ENCODE data around the gene ZNF488. TPM values are rescaled to one million over a fixed set of nuclear protein-coding genes. Genes with fewer than 3 reads are reported as not detected.

The ZNF488 gene
- total RNA-seq, 4 donors from 2014 or later, result 1.0 to 3.9 (median 2.3) TPM

- H3K27ac ChIP-seq, result no peak overlapping the region
- no peaks in the 10 kb centered on the region for H3K9me3 ChIP-seq
- H3K27me3 ChIP-seq, result no peaks in the 10 kb centered on the region
- peak in 1 of 2 donors; percentile 53 for DNase-seq (ENCODE audit: low spot score in 2 of 2)
- no peaks in the 10 kb centered on the region for H3K36me3 ChIP-seq
- WGBS, result 93% methylated on average over 22 of the region's 31 CpGs
- H3K4me1 ChIP-seq, result no peaks in the 10 kb centered on the region
- TF ChIP-seq EP300 (IDR thresholded peaks at IDR 0.05), result no peak
- no peak for TF ChIP-seq POLR2A (IDR thresholded peaks at IDR 0.05)
- TF ChIP-seq CTCF (IDR thresholded peaks at IDR 0.05), result no peak
- no peak for TF ChIP-seq POLR2AphosphoS5 (IDR thresholded peaks at IDR 0.05)
- no peak overlapping the region for H3K4me3 ChIP-seq
These were observed 34.1 kb downstream of the ZNF488 start for GRCh38 chr10:47349941-47350371.

GRCh38 chr10:47349516-47349915, 34.6 kb downstream of the ZNF488 start:
- DNase-seq (ENCODE audit: low spot score in 2 of 2), result peak in 1 of 2 donors; percentile 41
- WGBS, result 90% methylated on average over 11 of the region's 22 CpGs
- H3K27me3 ChIP-seq, result no peaks in the 10 kb centered on the region
- no peaks in the 10 kb centered on the region for H3K4me1 ChIP-seq
- no peaks in the 10 kb centered on the region for H3K9me3 ChIP-seq
- no peak overlapping the region for H3K27ac ChIP-seq
- no peaks in the 10 kb centered on the region for H3K36me3 ChIP-seq
- TF ChIP-seq POLR2AphosphoS5 (IDR thresholded peaks at IDR 0.05), result no peak
- TF ChIP-seq CTCF (IDR thresholded peaks at IDR 0.05), result no peak
- no peak for TF ChIP-seq POLR2A (IDR thresholded peaks at IDR 0.05)
- TF ChIP-seq EP300 (IDR thresholded peaks at IDR 0.05), result no peak
- H3K4me3 ChIP-seq, result no peak overlapping the region

- no peaks in the 10 kb centered on the region for H3K36me3 ChIP-seq
- H3K4me3 ChIP-seq, result no peak overlapping the region
- TF ChIP-seq EP300 (IDR thresholded peaks at IDR 0.05) (no peak), POLR2A (IDR thresholded peaks at IDR 0.05) (no peak), CTCF (IDR thresholded peaks at IDR 0.05) (no peak), POLR2AphosphoS5 (IDR thresholded peaks at IDR 0.05) (no peak)
- WGBS, result 88% methylated on average over 13 of the region's 36 CpGs
- no peaks in the 10 kb centered on the region for H3K4me1 ChIP-seq
- no peaks in the 10 kb centered on the region for H3K9me3 ChIP-seq
- DNase-seq (ENCODE audit: low spot score in 2 of 2), result peak; percentile 52 to 70
- no peak overlapping the region for H3K27ac ChIP-seq
- H3K27me3 ChIP-seq, result no peaks in the 10 kb centered on the region
These were observed 35.2 kb downstream of the ZNF488 start for GRCh38 chr10:47348661-47349470.

GRCh38 chr10:47348138-47348651, 35.9 kb downstream of the ZNF488 start, which contains the start of gene RBP3:
Gene RBP3, plus strand, starts transcription at chr10:47348363. Its CDS starts 122 bp downstream, at chr10:47348485.
- H3K27me3 ChIP-seq, result no peaks in the 10 kb centered on the region
- TF ChIP-seq POLR2A (IDR thresholded peaks at IDR 0.05) (no peak), POLR2AphosphoS5 (IDR thresholded peaks at IDR 0.05) (no peak), CTCF (IDR thresholded peaks at IDR 0.05) (no peak), EP300 (IDR thresholded peaks at IDR 0.05) (no peak)

GRCh38 chr10:47347303-47347675, 36.8 kb downstream of the ZNF488 start:
- Histone ChIP-seq H3K27ac (no peak overlapping the region), H3K9me3 (no peaks in the 10 kb centered on the region), H3K27me3 (no peaks in the 10 kb centered on the region), H3K4me3 (no peak overlapping the region), H3K4me1 (no peaks in the 10 kb centered on the region), H3K36me3 (no peaks in the 10 kb centered on the region)
- peak; percentile 13 to 35 for DNase-seq (ENCODE audit: low spot score in 2 of 2)
- 75% methylated on average over 4 of the region's 4 CpGs for whole genome bisulfite sequencing
- TF ChIP-seq POLR2AphosphoS5 (IDR thresholded peaks at IDR 0.05), result no peak
- TF ChIP-seq CTCF (IDR thresholded peaks at IDR 0.05), result no peak
- TF ChIP-seq EP300 (IDR thresholded peaks at IDR 0.05), result no peak
- TF ChIP-seq POLR2A (IDR thresholded peaks at IDR 0.05), result no peak

More at GRCh38 chr10:47348138-47348651, 35.9 kb downstream of the ZNF488 start, which contains the start of gene RBP3:
- no peaks in the 10 kb centered on the region for H3K36me3 ChIP-seq
- DNase-seq (ENCODE audit: low spot score in 2 of 2), result peak in 1 of 2 donors; percentile 7
- no peaks in the 10 kb centered on the region for H3K9me3 ChIP-seq
- 90% methylated on average over 4 of the region's 5 CpGs for WGBS
- no peaks in the 10 kb centered on the region for H3K4me1 ChIP-seq
- no peak within 1 kb of the TSS for H3K27ac ChIP-seq
- H3K4me3 ChIP-seq, result no peak within 1 kb of the TSS

Data from suprapubic skin (tissue), 4 donors.